DOHH2 (cell line): ENCODE data around the gene SIGLEC12.
A peak's percentile ranks its signal among the peaks of the same experiment; 100 is the strongest.

Experiments
- H3F3A ChIP-seq: fragments of 200-600 bp; sonication (generic), shearing (Covaris generic); 2 replicates; pipeline ENCODE4 v1.6.0; 2016; ENCODE audit warnings: antibody characterized with exemption, mild to moderate bottlenecking; ENCODE audit not compliant: control insufficient read depth, insufficient read depth
- H3K27ac ChIP-seq: fragments of 200-600 bp; sonication (generic); 2 replicates; pipeline ENCODE4 v1.5.1; 2014; ENCODE audit warnings: low read depth, mild to moderate bottlenecking, low read length, moderate library complexity
- H3K27me3 ChIP-seq: fragments of 200-600 bp; sonication (generic); 2 replicates; pipeline ENCODE4 v1.6.1; 2014; ENCODE audit warnings: mild to moderate bottlenecking, low read length, mixed read lengths; ENCODE audit not compliant: control insufficient read depth
- H3K36me3 ChIP-seq: fragments of 200-600 bp; sonication (generic); 2 replicates; pipeline ENCODE4 v1.6.1; 2014; ENCODE audit warnings: mild to moderate bottlenecking, low read length, moderate library complexity, mixed read lengths; ENCODE audit not compliant: control insufficient read depth
- H3K4me1 ChIP-seq: fragments of 200-600 bp; sonication (generic); 2 replicates; pipeline ENCODE4 v1.6.1; 2014; ENCODE audit warnings: mild to moderate bottlenecking, low read length, mixed read lengths; ENCODE audit not compliant: control insufficient read depth
- H3K4me2 ChIP-seq: fragments of 200-600 bp; sonication (generic); 2 replicates; pipeline ENCODE4 v1.6.0; 2014; ENCODE audit warnings: mild to moderate bottlenecking, low read length, moderate library complexity
- H3K4me3 ChIP-seq: fragments of 200-600 bp; sonication (generic); 2 replicates; pipeline ENCODE4 v1.5.1; 2014; ENCODE audit warnings: mild to moderate bottlenecking, low read length, mixed read lengths
- H3K79me2 ChIP-seq: fragments of 200-600 bp; sonication (generic); 2 replicates; pipeline ENCODE4 v1.6.1; 2014; ENCODE audit warnings: mild to moderate bottlenecking, low read length, mixed read lengths; ENCODE audit not compliant: control insufficient read depth
- H3K9me2 ChIP-seq: fragments of 200-600 bp; sonication (generic); replicated peaks from 2 replicates; pipeline ENCODE4 v1.6.1; 2014; ENCODE audit warnings: mild to moderate bottlenecking, low read length, mixed read lengths; ENCODE audit not compliant: control insufficient read depth
- H3K9me3 ChIP-seq: fragments of 200-600 bp; sonication (generic); 2 replicates; pipeline ENCODE4 v1.6.1; 2014; ENCODE audit warnings: antibody characterized with exemption, low read length, mixed read lengths; ENCODE audit not compliant: control insufficient read depth, insufficient read depth
- H4K20me1 ChIP-seq: fragments of 200-600 bp; sonication (generic); 2 replicates; pipeline ENCODE4 v1.6.0; 2014; ENCODE audit warnings: low read depth, mild to moderate bottlenecking, antibody characterized with exemption, low read length, moderate library complexity; ENCODE audit not compliant: control insufficient read depth, insufficient read depth
- EZH2phosphoT487 ChIP-seq: fragments of 200-600 bp; sonication (generic); IDR thresholded peaks from 2 replicates; pipeline ENCODE4 v1.6.1; 2017; ENCODE audit warnings: borderline replicate concordance, mild to moderate bottlenecking, antibody characterized with exemption, low read length, moderate library complexity, mixed read lengths
- TF ChIP-seq, protein P1 (sequence below): fragments of 200-600 bp; sonication (generic); IDR thresholded peaks from one replicate; pipeline ENCODE4 v1.5.1; 2014; ENCODE audit warnings: antibody characterized with exemption, mild to moderate bottlenecking, low read depth, low read length; ENCODE audit not compliant: poor library complexity, severe bottlenecking

SIGLEC12 gene

DNA sequence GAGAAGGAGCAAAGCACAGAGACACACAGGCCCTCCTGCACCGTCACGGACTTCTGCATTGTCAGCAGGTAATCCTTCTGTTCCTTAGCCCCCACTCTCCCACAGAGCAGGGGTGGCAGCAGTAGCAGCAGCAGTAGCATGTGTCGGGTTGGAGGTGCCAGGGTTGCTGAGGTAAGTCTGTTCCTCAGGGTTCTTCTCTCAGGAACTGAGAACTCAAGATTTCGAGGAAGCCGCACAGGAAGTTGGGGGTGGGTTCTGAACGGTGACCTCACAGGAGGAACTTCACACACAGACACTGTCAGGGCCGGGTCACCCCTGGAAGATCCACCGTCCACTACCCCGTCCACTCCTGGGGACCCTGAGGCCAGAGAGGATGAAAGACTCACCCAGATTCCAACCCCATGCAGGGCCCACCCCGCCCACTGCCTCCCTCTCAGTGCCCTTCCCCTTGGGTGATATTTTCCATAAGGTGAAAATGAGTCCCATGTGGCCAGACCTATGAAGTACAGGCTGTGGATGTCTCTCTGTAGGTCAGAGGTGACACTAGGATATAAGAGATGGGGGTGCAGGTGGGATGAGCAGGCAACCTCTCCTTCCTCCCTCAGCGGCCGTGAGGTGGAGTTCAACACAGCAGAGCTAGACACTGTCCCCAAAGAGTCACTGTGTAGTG, at the start of gene SIGLEC12:
Gene SIGLEC12 (minus strand): TSS at position 207 of the 670 bp plus-strand sequence. CDS start 67 bp downstream, at position 140.
- Histone ChIP-seq H4K20me1 (no peaks in the 10 kb centered on the region), H3F3A (no peaks in the 10 kb centered on the region), H3K4me3 (no peak within 1 kb of the TSS), H3K4me1 (no peaks in the 10 kb centered on the region), H3K9me2 (no peaks in the 10 kb centered on the region), H3K36me3 (no peaks in the 10 kb centered on the region), H3K9me3 (no peaks in the 10 kb centered on the region), H3K27ac (no peak within 1 kb of the TSS), H3K4me2 (no peak within 1 kb of the TSS), H3K79me2 (no peaks in the 10 kb centered on the region), H3K27me3 (no peaks in the 10 kb centered on the region)
- no peak for TF ChIP-seq EZH2phosphoT487
- TF ChIP-seq, protein P1, sequence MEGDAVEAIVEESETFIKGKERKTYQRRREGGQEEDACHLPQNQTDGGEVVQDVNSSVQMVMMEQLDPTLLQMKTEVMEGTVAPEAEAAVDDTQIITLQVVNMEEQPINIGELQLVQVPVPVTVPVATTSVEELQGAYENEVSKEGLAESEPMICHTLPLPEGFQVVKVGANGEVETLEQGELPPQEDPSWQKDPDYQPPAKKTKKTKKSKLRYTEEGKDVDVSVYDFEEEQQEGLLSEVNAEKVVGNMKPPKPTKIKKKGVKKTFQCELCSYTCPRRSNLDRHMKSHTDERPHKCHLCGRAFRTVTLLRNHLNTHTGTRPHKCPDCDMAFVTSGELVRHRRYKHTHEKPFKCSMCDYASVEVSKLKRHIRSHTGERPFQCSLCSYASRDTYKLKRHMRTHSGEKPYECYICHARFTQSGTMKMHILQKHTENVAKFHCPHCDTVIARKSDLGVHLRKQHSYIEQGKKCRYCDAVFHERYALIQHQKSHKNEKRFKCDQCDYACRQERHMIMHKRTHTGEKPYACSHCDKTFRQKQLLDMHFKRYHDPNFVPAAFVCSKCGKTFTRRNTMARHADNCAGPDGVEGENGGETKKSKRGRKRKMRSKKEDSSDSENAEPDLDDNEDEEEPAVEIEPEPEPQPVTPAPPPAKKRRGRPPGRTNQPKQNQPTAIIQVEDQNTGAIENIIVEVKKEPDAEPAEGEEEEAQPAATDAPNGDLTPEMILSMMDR: no peak

DNA sequence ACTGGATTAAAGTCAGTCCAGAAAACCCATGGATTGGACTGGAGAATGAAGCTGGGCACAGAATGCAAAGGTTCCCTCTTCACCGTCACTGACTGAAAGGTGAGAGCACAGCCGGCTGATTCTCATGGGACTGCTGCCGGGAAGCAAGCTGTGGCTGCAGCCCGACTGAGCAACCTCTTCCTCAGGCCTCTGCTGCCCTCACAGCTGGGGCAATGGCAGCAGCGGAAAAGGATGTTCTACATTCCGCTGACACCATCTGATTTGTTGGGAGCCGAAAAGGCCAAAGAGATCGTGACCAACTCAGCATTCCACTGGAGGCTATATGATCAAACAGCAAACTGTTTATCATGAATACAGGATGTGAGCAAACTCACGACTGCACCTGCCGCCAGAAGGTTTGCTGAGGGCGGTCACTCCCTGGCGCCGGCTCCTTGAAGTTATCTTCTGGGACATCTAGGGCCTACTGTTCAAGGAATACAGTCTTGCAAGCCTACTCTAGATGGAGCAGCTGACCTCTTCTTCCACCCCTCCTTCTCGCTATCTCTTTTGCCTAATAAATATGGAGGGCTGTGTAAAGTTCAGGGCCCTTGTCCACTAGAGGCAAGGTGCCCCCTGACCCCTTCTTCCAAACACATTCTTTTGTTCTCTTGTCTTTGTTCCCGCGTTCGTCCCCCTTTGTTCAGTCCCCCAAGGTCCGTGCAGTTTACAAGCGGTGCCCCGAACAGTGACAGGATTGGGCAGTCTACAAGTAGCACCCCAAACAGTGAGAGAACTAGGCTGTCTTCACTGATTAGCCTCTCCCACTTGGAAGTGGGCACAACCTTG, 49.5 kb upstream of the SIGLEC12 start:
- no peak overlapping the region for H3K27ac ChIP-seq
- no peak overlapping the region for H3K4me3 ChIP-seq
- H3K27me3 ChIP-seq: peaks cover 27% of the 10 kb centered on the region
- H3K4me2 ChIP-seq: peak overlapping the region; percentile 16; the same call in 1 of the 2 replicates
- no peaks in the 10 kb centered on the region for H4K20me1 ChIP-seq
- no peaks in the 10 kb centered on the region for H3K9me3 ChIP-seq
- H3K36me3 ChIP-seq: no peaks in the 10 kb centered on the region
- no peaks in the 10 kb centered on the region for H3K79me2 ChIP-seq
- no peaks in the 10 kb centered on the region for H3F3A ChIP-seq
- no peak for TF ChIP-seq EZH2phosphoT487
- TF ChIP-seq, protein P1: no peak
- peaks cover 27% of the 10 kb centered on the region for H3K4me1 ChIP-seq
- no peaks in the 10 kb centered on the region for H3K9me2 ChIP-seq

DNA sequence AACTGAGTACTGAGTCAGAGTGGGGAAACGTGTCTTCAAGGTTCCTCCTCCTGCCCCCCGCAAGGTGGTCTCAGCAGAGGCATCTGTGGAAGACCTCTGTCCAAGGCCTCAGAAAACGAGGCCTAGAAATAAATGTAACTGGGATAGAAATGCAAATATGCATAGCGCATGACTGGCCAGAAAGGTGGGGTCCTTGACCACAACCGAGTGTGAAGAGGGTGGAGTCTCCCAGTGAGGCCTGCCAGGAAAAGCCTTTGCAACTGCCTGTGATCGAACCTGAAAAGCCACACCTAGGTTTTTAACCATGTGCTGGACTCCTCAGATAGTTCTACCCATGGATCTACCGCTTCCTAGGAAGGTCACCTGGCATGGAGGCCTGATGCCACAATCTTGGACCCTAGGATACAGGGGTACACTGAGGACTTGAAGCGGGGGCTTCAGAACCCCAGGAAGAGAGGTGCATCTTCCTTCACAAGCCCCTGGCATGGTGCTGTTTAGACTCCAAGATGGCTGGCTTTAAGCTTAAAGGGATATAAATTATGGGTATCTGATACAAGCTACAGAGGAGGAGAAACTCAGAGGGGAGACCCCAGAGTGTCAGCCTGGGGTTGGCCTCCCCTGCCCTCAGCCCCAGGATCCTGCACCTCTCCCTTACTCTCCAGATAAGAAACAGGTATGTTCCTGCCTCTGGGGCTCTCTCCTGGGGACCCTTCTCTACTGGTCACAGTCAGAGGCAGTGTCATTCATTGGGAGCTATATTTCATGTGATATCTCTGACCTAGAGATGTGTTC, 48.1 kb upstream of the SIGLEC12 start:
- H3F3A ChIP-seq: no peaks in the 10 kb centered on the region
- no peaks in the 10 kb centered on the region for H3K9me2 ChIP-seq
- H3K4me1 ChIP-seq: peaks cover 27% of the 10 kb centered on the region
- H3K4me3 ChIP-seq: no peak overlapping the region
- no peaks in the 10 kb centered on the region for H4K20me1 ChIP-seq
- H3K4me2 ChIP-seq: peak overlapping the region; percentile 31
- no peaks in the 10 kb centered on the region for H3K36me3 ChIP-seq
- no peaks in the 10 kb centered on the region for H3K9me3 ChIP-seq
- H3K27ac ChIP-seq: no peak overlapping the region
- no peaks in the 10 kb centered on the region for H3K79me2 ChIP-seq
- TF ChIP-seq, protein P1: no peak
- TF ChIP-seq EZH2phosphoT487: no peak
- H3K27me3 ChIP-seq: peaks cover 32% of the 10 kb centered on the region
